RWPE1 (cell line): ENCODE measurements around the gene NAA50.
A peak's percentile ranks its signal among the peaks of the same experiment; 100 is the strongest.

Experiments
- CTCF ChIA-PET: fragments of 350-600 bp; sonication (Branson Sonifier 250); formaldehyde crosslinking; extraction: SDS; loops from one replicate; lab custom pipeline; 2021; lab: Yijun Ruan, JAX
- POLR2A ChIA-PET: fragments of 400-600 bp; formaldehyde crosslinking; extraction: SDS; loops from one replicate; lab custom pipeline; 2020; ENCODE audit warnings: antibody characterized with exemption; ENCODE audit not compliant: low non-redundant PET; lab: Yijun Ruan, JAX
- DNase-seq: peaks from one replicate; pipeline ENCODE4 v3.0.0; 2012; ENCODE audit warnings: low spot score
- H3K27ac ChIP-seq: fragments of 450-650 bp; 2 replicates; pipeline ENCODE4 v1.5.1; 2017
- TF ChIP-seq, protein P1 (sequence below): fragments of 450-650 bp; conservative IDR thresholded peaks from 2 replicates; pipeline ENCODE4 v1.5.1; 2017; ENCODE audit warnings: low read depth, mild to moderate bottlenecking

NAA50 gene

GRCh38 chr3:113776564-113776963 is 30.5 kb upstream of the NAA50 start:
- ChIA-PET POLR2A (no interaction called here), CTCF (no interaction called here)
- TF ChIP-seq, protein P1, sequence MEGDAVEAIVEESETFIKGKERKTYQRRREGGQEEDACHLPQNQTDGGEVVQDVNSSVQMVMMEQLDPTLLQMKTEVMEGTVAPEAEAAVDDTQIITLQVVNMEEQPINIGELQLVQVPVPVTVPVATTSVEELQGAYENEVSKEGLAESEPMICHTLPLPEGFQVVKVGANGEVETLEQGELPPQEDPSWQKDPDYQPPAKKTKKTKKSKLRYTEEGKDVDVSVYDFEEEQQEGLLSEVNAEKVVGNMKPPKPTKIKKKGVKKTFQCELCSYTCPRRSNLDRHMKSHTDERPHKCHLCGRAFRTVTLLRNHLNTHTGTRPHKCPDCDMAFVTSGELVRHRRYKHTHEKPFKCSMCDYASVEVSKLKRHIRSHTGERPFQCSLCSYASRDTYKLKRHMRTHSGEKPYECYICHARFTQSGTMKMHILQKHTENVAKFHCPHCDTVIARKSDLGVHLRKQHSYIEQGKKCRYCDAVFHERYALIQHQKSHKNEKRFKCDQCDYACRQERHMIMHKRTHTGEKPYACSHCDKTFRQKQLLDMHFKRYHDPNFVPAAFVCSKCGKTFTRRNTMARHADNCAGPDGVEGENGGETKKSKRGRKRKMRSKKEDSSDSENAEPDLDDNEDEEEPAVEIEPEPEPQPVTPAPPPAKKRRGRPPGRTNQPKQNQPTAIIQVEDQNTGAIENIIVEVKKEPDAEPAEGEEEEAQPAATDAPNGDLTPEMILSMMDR, result no peak
- no peak for DNase-seq
- H3K27ac ChIP-seq, result no peak overlapping the region

DNA sequence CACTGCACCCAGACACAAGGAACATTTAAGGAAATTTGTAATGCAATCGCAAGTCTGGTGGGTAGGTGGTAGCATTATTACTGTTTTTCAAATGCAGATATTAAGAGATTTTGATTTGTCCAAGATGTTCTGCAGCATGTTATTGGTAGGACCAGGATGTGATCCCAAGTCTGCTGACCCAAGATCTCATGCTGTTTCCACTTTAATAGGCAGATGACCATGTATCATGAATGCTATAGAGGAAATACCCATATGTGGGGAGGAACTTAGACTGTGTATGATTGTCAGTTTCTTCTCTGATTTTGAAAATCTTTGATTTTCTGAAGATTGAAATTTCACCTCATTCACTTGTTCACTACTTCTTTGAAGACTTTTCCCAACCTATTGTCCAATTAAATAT is 29.5 kb upstream of the NAA50 start:
- ChIA-PET POLR2A (no interaction called here), CTCF (no interaction called here)
- TF ChIP-seq, protein P1, result no peak

GRCh38 chr3:113773381-113773780 is 27.3 kb upstream of the NAA50 start:
- TF ChIP-seq, protein P1, result no peak
- no peak overlapping the region for H3K27ac ChIP-seq
- ChIA-PET CTCF (no interaction called here), POLR2A (no interaction called here)
- DNase-seq, result no peak

More for the DNA sequence above, 29.5 kb upstream of the NAA50 start:
- no peak for DNase-seq
- no peak overlapping the region for H3K27ac ChIP-seq

DNA sequence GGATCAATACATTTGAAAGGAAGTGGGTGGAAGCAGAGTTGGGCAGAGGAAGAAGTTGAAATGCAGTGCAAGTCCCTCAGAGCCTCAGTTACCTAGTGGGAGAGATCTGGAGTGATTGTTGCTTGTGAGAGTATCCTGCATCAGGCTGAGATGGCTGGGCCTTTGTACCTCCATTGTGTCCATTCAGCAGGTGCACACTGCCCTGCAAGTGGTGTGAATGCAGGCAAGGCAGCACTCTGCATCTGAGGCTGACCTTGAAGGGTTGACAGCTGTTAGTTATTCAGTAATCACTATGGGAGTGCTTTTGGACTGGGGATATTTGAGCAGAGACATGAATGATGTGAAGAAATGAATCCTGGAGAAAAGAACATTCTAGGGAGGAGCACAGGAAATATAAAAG is 25.9 kb upstream of the NAA50 start:
- DNase-seq, result no peak
- CTCF ChIA-PET, result no interaction called here
- TF ChIP-seq, protein P1, result no peak
- POLR2A ChIA-PET, result no interaction called here
- no peak overlapping the region for H3K27ac ChIP-seq

DNA sequence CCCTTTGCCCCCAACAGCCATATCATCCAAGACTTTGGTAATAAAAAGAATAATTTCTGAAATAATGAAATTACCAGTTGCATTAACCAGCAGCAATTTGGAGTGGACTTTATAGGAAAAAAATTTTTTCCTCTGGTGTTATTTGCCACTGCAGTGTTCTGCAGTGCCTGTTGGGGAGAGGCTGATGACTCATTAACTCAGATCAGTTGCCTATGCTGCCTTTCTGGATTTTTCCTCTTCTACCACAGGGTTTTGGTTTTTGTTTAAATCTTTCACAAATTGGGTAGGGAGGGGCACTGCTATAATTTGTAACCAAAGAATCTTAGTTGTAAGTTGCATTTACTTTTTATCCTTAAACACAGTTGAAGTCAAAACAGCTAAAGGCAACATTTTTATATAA is 23.5 kb upstream of the NAA50 start:
- POLR2A ChIA-PET, result no interaction called here
- TF ChIP-seq, protein P1, result no peak
- H3K27ac ChIP-seq, result no peak overlapping the region
- peak; percentile 55 for DNase-seq
- CTCF ChIA-PET, result interaction anchor here (0.6 kb wide), 1 partner anchor 122 kb away, joined by 4 read pairs; no protein-coding TSS in a partner anchor

- ChIA-PET CTCF (interaction anchor here (0.6 to 0.9 kb wide), 4 partner anchors 14 to 112 kb away, joined by 3 to 5 read pairs (median 4); no protein-coding TSS in a partner anchor), POLR2A (no interaction called here)
- DNase-seq, result no peak
- H3K27ac ChIP-seq, result no peak overlapping the region
- TF ChIP-seq, protein P1, result no peak
Measured at GRCh38 chr3:113764698-113765097, 18.6 kb upstream of the NAA50 start.
